Right lobe of liver (tissue), 6 donors: ENCODE data around the gene WDR53. TPM values are rescaled to one million over a fixed set of nuclear protein-coding genes. Genes with fewer than 3 reads are reported as not detected.

Experiments used
- ATAC-seq, 4 donors: fragments of 200-7000 bp; cut with Tn5 transposase; one replicate each; pipeline ENCODE4 v1.9.1; 2020; ENCODE audit warnings: mild to moderate bottlenecking in 4 of 4, moderate library complexity in 4 of 4
- DNase-seq, 3 donors: peaks; one replicate each; pipeline ENCODE4 v3.0.0-alpha.2; 2020
- H3K27ac ChIP-seq, 3 donors: fragments of 200-600 bp; one replicate each; pipeline ENCODE4 v1.8.0; 2022
- H3K27me3 ChIP-seq, 2 donors: fragments of 200-600 bp; one replicate each; pipeline ENCODE4 v1.8.0; 2022
- H3K36me3 ChIP-seq, 4 donors: fragments of 200-600 bp; sonication (generic) in 1 of 4; one replicate each; pipeline versions ENCODE4 v1.5.1 to v1.8.0; 2017 to 2022; ENCODE audit warnings: control low read depth in 1 of 4
- H3K4me1 ChIP-seq, 4 donors: fragments of 200-600 bp; sonication (generic) in 1 of 4; one replicate each; pipeline versions ENCODE4 v1.5.1 to v1.8.0; 2017 to 2022; ENCODE audit warnings: control low read depth in 1 of 4
- H3K4me3 ChIP-seq, 3 donors: fragments of 200-600 bp; one replicate each; pipeline ENCODE4 v1.8.0; 2022
- H3K9me3 ChIP-seq, 4 donors: fragments of 200-600 bp; sonication (generic) in 1 of 4; one replicate each; pipeline versions ENCODE4 v1.5.1 to v1.8.0; 2017 to 2022; ENCODE audit warnings: control low read depth in 1 of 4
- CTCF ChIP-seq, 4 donors: fragments of 200-600 bp in 3 of 4; fragments of 450-650 bp in 1 of 4; IDR thresholded peaks; one replicate each; pipeline versions ENCODE4 v1.5.1 to v1.8.0; 2016 to 2022; ENCODE audit warnings: antibody characterized with exemption in 4 of 4, mild to moderate bottlenecking in 2 of 4
- POLR2A ChIP-seq: fragments of 450-650 bp; IDR thresholded peaks from one replicate; pipeline ENCODE4 v1.6.1; 2017; ENCODE audit warnings: antibody characterized with exemption, mild to moderate bottlenecking
- WGBS: methylation state at CpG from one replicate; pipeline ENCODE4 v1.1.6; 2018; ENCODE audit warnings: low coverage, low lambda C conversion rate; ENCODE audit not compliant: insufficient coverage; ENCODE audit errors: missing lambda C conversion rate; 5-methylcytosine and 5-hydroxymethylcytosine counted together
- intact Hi-C, 2 donors: fragments of 100-400 bp; cut with DNase I; formaldehyde crosslinking; loops; one replicate each; pipeline versions ENCODE4 v1.11.2 to v1.14.1; 2022
- total RNA-seq, 6 experiments: library from RNA; depleted of rRNA in 2 of 6; stranded (reverse); fragments of >200 nt in 2 of 6; fragmentation: NEBNext Ultra II Directional in 3 of 6; extraction: Animal tissue kit (Norgen Biotek cat#: 25700) in 3 of 6; gene quantifications; one replicate each; pipeline versions ENCODE4 v1.1.0 to v1.2.4, GENCODE V29; 2016 to 2023
- donor health status: DM: no; HTN: yes; CAD: no.
- donor health status: DM: no; HTN: no; CAD: no.
- donor health status: DM: no; HTN: no; CAD: no.
- donor health status: DM: no; HTN: yes; CAD: no.
- donor health status: DM: no; HTN: yes; CAD: no.

WDR53 gene
- total RNA-seq, 6 experiments from 2014 or later = 1.5 to 5.8 (median 4.3) TPM

GRCh38 chr3:196569003-196569516, 706 bp upstream of the WDR53 start:
- H3K36me3 ChIP-seq = peaks cover 0 to 4% (median 0%) of the 10 kb centered on the region in 4 donors
- ATAC-seq (peak; percentile 12 to 38 (median 18)), DNase-seq (peak; percentile 54 to 69 (median 56))
- no peaks in the 10 kb centered on the region for H3K27me3 ChIP-seq
- peak overlapping the region; percentile 93 to 97 (median 95) for H3K4me3 ChIP-seq
- H3K4me1 ChIP-seq = peaks cover 0 to 13% (median 6%) of the 10 kb centered on the region in 4 donors
- peak overlapping the region in 2 of 3 donors; percentile 13 to 73 for H3K27ac ChIP-seq
- intact Hi-C loops = no loop called here
- 0% methylated on average over 5 of the region's 44 CpGs for WGBS
- H3K9me3 ChIP-seq = no peaks in the 10 kb centered on the region
- TF ChIP-seq CTCF (IDR thresholded peaks at IDR 0.05) = no peak
- no peak for TF ChIP-seq POLR2A

- H3K4me3 ChIP-seq = no peak overlapping the region
- DNase-seq (no peak), ATAC-seq (no peak)
- no peaks in the 10 kb centered on the region for H3K27me3 ChIP-seq
- intact Hi-C loops = no loop called here
- H3K9me3 ChIP-seq = no peaks in the 10 kb centered on the region
- TF ChIP-seq CTCF (IDR thresholded peaks at IDR 0.05) (no peak), POLR2A (no peak)
- H3K4me1 ChIP-seq = peaks cover 0 to 3% (median 0%) of the 10 kb centered on the region in 4 donors
- 80% methylated on average over 9 of the region's 9 CpGs for WGBS
- H3K36me3 ChIP-seq = peaks cover 0 to 10% (median 1%) of the 10 kb centered on the region in 4 donors
- H3K27ac ChIP-seq = no peak overlapping the region
Observed at GRCh38 chr3:196563721-196564225, 4.6 kb downstream of the WDR53 start.

- ATAC-seq = no peak
- 68% methylated on average over 3 of the region's 3 CpGs for WGBS
- intact Hi-C loops = no loop called here
Observed at GRCh38 chr3:196559826-196560225, 8.5 kb downstream of the WDR53 start.

GRCh38 chr3:196558476-196558875, 9.9 kb downstream of the WDR53 start:
- TF ChIP-seq POLR2A = no peak
- no peak for TF ChIP-seq CTCF (IDR thresholded peaks at IDR 0.05)
- peaks cover 0 to 7% (median 1%) of the 10 kb centered on the region in 4 donors for H3K36me3 ChIP-seq
- intact Hi-C loops = no loop called here
- DNase-seq (no peak), ATAC-seq (no peak)
- no peak overlapping the region for H3K4me3 ChIP-seq
- H3K27ac ChIP-seq = no peak overlapping the region
- H3K9me3 ChIP-seq = no peaks in the 10 kb centered on the region
- no peaks in the 10 kb centered on the region for H3K4me1 ChIP-seq
- H3K27me3 ChIP-seq = no peaks in the 10 kb centered on the region

More at GRCh38 chr3:196559826-196560225, 8.5 kb downstream of the WDR53 start:
- no peak overlapping the region for H3K4me3 ChIP-seq
- no peaks in the 10 kb centered on the region for H3K4me1 ChIP-seq
- TF ChIP-seq POLR2A (no peak), CTCF (IDR thresholded peaks at IDR 0.05) (no peak)
- H3K36me3 ChIP-seq = peaks cover 0 to 7% (median 1%) of the 10 kb centered on the region in 4 donors
- no peak for DNase-seq
- no peak overlapping the region for H3K27ac ChIP-seq
- H3K27me3 ChIP-seq = no peaks in the 10 kb centered on the region
- no peaks in the 10 kb centered on the region for H3K9me3 ChIP-seq
